Parathyroid adenoma (tissue), 2 donors: ENCODE measurements around the gene ADAMTS19.

Experiments used
- H2AFZ ChIP-seq: fragments of 300-600 bp; sonication (generic); one replicate; pipeline ENCODE4 v1.7.0; 2017; ENCODE audit warnings: antibody characterized with exemption, mild to moderate bottlenecking
- H3K27ac ChIP-seq: fragments of 300-600 bp; sonication (generic); one replicate; pipeline ENCODE4 v1.7.0; 2017
- H3K27me3 ChIP-seq: fragments of 300-600 bp; sonication (generic); one replicate; pipeline ENCODE4 v1.7.0; 2017; ENCODE audit warnings: low read length; ENCODE audit not compliant: control insufficient read depth, insufficient read depth
- H3K36me3 ChIP-seq: fragments of 300-600 bp; sonication (generic); one replicate; pipeline ENCODE4 v1.7.0; 2017; ENCODE audit warnings: low read length; ENCODE audit not compliant: control insufficient read depth, insufficient read depth
- H3K4me1 ChIP-seq: fragments of 300-600 bp; sonication (generic); one replicate; pipeline ENCODE4 v1.7.0; 2017; ENCODE audit warnings: control low read depth
- H3K4me2 ChIP-seq: fragments of 300-600 bp; sonication (generic); one replicate; pipeline ENCODE4 v1.7.0; 2017; ENCODE audit warnings: low read length
- H3K4me3 ChIP-seq: fragments of 300-600 bp; sonication (generic); one replicate; pipeline ENCODE4 v1.7.0; 2017; ENCODE audit warnings: low read depth, low read length
- H3K79me2 ChIP-seq: fragments of 300-600 bp; sonication (generic); one replicate; pipeline ENCODE4 v1.7.0; 2017; ENCODE audit warnings: control low read depth
- H3K9ac ChIP-seq: fragments of 300-600 bp; sonication (generic); one replicate; pipeline ENCODE4 v1.7.0; 2017; ENCODE audit warnings: mild to moderate bottlenecking
- H3K9me3 ChIP-seq: fragments of 300-600 bp; sonication (generic); one replicate; pipeline ENCODE4 v1.7.0; 2017; ENCODE audit warnings: low read length; ENCODE audit not compliant: control insufficient read depth
- CTCF ChIP-seq: fragments of 300-600 bp; sonication (generic); IDR thresholded peaks from one replicate; pipeline ENCODE4 v1.7.0; 2017; ENCODE audit warnings: antibody characterized with exemption, mild to moderate bottlenecking
- donor health status: primary hyperparathyroidism.

Gene ADAMTS19

GRCh38 chr5:129639331-129639730 is 179.2 kb downstream of the ADAMTS19 start:
- no peaks in the 10 kb centered on the region for H3K36me3 ChIP-seq
- no peaks in the 10 kb centered on the region for H3K27me3 ChIP-seq
- H3K4me1 ChIP-seq = no peaks in the 10 kb centered on the region
- H3K4me2 ChIP-seq = no peak overlapping the region
- TF ChIP-seq CTCF = no peak
- H3K4me3 ChIP-seq = no peak overlapping the region
- no peaks in the 10 kb centered on the region for H3K9me3 ChIP-seq
- H3K27ac ChIP-seq = no peak overlapping the region
- H2AFZ ChIP-seq = no peak overlapping the region
- no peaks in the 10 kb centered on the region for H3K79me2 ChIP-seq
- H3K9ac ChIP-seq = no peak overlapping the region

GRCh38 chr5:129652349-129653056 is 192.4 kb downstream of the ADAMTS19 start:
- H3K9me3 ChIP-seq = no peaks in the 10 kb centered on the region
- no peak overlapping the region for H3K27ac ChIP-seq
- H3K4me1 ChIP-seq = no peaks in the 10 kb centered on the region
- no peak overlapping the region for H3K4me3 ChIP-seq
- H2AFZ ChIP-seq = no peak overlapping the region
- H3K36me3 ChIP-seq = no peaks in the 10 kb centered on the region
- no peak for TF ChIP-seq CTCF
- no peaks in the 10 kb centered on the region for H3K79me2 ChIP-seq
- H3K9ac ChIP-seq = no peak overlapping the region
- no peak overlapping the region for H3K4me2 ChIP-seq
- H3K27me3 ChIP-seq = no peaks in the 10 kb centered on the region

DNA sequence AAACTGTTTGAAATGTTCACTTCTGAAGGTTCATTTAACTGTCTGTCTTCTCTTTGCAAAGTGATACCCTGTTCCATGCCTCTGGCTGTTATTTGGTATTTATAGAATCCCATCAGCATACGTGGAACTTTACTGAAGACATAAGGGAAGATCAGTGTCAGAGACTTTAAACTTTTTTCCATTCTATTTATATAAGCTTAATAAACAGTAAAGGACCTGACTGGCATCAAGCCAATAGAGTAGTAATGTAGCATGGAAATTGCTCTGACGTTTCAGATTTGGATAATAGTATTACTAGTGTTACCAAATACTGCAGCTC is 192.9 kb downstream of the ADAMTS19 start:
- Histone ChIP-seq H3K9me3 (no peaks in the 10 kb centered on the region), H3K36me3 (no peaks in the 10 kb centered on the region), H3K4me2 (no peak overlapping the region), H3K4me3 (no peak overlapping the region), H3K27me3 (no peaks in the 10 kb centered on the region), H3K4me1 (no peaks in the 10 kb centered on the region), H3K79me2 (no peaks in the 10 kb centered on the region), H3K27ac (no peak overlapping the region), H2AFZ (no peak overlapping the region), H3K9ac (no peak overlapping the region)
- TF ChIP-seq CTCF = no peak

DNA sequence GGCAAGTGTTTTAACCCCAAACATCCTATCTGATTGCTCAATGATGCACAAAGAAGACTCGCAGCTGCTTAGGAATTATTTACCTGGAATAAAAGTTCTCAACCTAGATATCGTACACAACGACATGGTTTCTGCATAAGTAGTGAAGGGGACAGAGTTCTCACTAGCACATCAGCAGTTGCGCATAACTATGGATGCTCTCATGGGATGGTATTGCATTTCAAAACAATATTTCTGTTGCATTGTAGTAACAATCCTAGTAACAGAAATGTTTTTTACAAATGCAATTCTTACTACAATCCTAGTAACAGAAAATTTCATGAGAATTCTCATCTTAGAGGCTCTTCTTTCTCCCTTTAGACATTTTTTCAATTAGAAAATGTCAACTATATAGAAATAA is 193.3 kb downstream of the ADAMTS19 start:
- Histone ChIP-seq H2AFZ (no peak overlapping the region), H3K27ac (no peak overlapping the region), H3K4me2 (no peak overlapping the region), H3K9me3 (no peaks in the 10 kb centered on the region), H3K36me3 (no peaks in the 10 kb centered on the region), H3K9ac (no peak overlapping the region), H3K4me3 (no peak overlapping the region), H3K27me3 (no peaks in the 10 kb centered on the region), H3K79me2 (no peaks in the 10 kb centered on the region), H3K4me1 (no peaks in the 10 kb centered on the region)
- no peak for TF ChIP-seq CTCF

GRCh38 chr5:129656952-129657351 is 196.9 kb downstream of the ADAMTS19 start:
- H3K79me2 ChIP-seq = no peaks in the 10 kb centered on the region
- H3K9ac ChIP-seq = no peak overlapping the region
- no peak overlapping the region for H3K4me3 ChIP-seq
- H3K27ac ChIP-seq = no peak overlapping the region
- H3K4me2 ChIP-seq = no peak overlapping the region
- no peaks in the 10 kb centered on the region for H3K4me1 ChIP-seq
- H2AFZ ChIP-seq = no peak overlapping the region
- H3K9me3 ChIP-seq = no peaks in the 10 kb centered on the region
- no peaks in the 10 kb centered on the region for H3K36me3 ChIP-seq
- no peak for TF ChIP-seq CTCF
- no peaks in the 10 kb centered on the region for H3K27me3 ChIP-seq
